DOHH2 (cell line): Measurements from ENCODE around the gene TMEM88.

Source experiments
- H3F3A ChIP-seq: fragments of 200-600 bp; sonication (generic), shearing (Covaris generic); 2 replicates; pipeline ENCODE4 v1.6.0; 2016; ENCODE audit warnings: antibody characterized with exemption, mild to moderate bottlenecking; ENCODE audit not compliant: control insufficient read depth, insufficient read depth
- H3K27ac ChIP-seq: fragments of 200-600 bp; sonication (generic); 2 replicates; pipeline ENCODE4 v1.5.1; 2014; ENCODE audit warnings: low read depth, mild to moderate bottlenecking, low read length, moderate library complexity
- H3K27me3 ChIP-seq: fragments of 200-600 bp; sonication (generic); 2 replicates; pipeline ENCODE4 v1.6.1; 2014; ENCODE audit warnings: mild to moderate bottlenecking, low read length, mixed read lengths; ENCODE audit not compliant: control insufficient read depth
- H3K36me3 ChIP-seq: fragments of 200-600 bp; sonication (generic); 2 replicates; pipeline ENCODE4 v1.6.1; 2014; ENCODE audit warnings: mild to moderate bottlenecking, low read length, moderate library complexity, mixed read lengths; ENCODE audit not compliant: control insufficient read depth
- H3K4me1 ChIP-seq: fragments of 200-600 bp; sonication (generic); 2 replicates; pipeline ENCODE4 v1.6.1; 2014; ENCODE audit warnings: mild to moderate bottlenecking, low read length, mixed read lengths; ENCODE audit not compliant: control insufficient read depth
- H3K4me2 ChIP-seq: fragments of 200-600 bp; sonication (generic); 2 replicates; pipeline ENCODE4 v1.6.0; 2014; ENCODE audit warnings: mild to moderate bottlenecking, low read length, moderate library complexity
- H3K4me3 ChIP-seq: fragments of 200-600 bp; sonication (generic); 2 replicates; pipeline ENCODE4 v1.5.1; 2014; ENCODE audit warnings: mild to moderate bottlenecking, low read length, mixed read lengths
- H3K79me2 ChIP-seq: fragments of 200-600 bp; sonication (generic); 2 replicates; pipeline ENCODE4 v1.6.1; 2014; ENCODE audit warnings: mild to moderate bottlenecking, low read length, mixed read lengths; ENCODE audit not compliant: control insufficient read depth
- H3K9me2 ChIP-seq: fragments of 200-600 bp; sonication (generic); replicated peaks from 2 replicates; pipeline ENCODE4 v1.6.1; 2014; ENCODE audit warnings: mild to moderate bottlenecking, low read length, mixed read lengths; ENCODE audit not compliant: control insufficient read depth
- H3K9me3 ChIP-seq: fragments of 200-600 bp; sonication (generic); 2 replicates; pipeline ENCODE4 v1.6.1; 2014; ENCODE audit warnings: antibody characterized with exemption, low read length, mixed read lengths; ENCODE audit not compliant: control insufficient read depth, insufficient read depth
- H4K20me1 ChIP-seq: fragments of 200-600 bp; sonication (generic); 2 replicates; pipeline ENCODE4 v1.6.0; 2014; ENCODE audit warnings: low read depth, mild to moderate bottlenecking, antibody characterized with exemption, low read length, moderate library complexity; ENCODE audit not compliant: control insufficient read depth, insufficient read depth
- CTCF ChIP-seq: fragments of 200-600 bp; sonication (generic); IDR thresholded peaks from one replicate; pipeline ENCODE4 v1.5.1; 2014; ENCODE audit warnings: antibody characterized with exemption, mild to moderate bottlenecking, low read depth, low read length; ENCODE audit not compliant: poor library complexity, severe bottlenecking
- EZH2phosphoT487 ChIP-seq: fragments of 200-600 bp; sonication (generic); IDR thresholded peaks from 2 replicates; pipeline ENCODE4 v1.6.1; 2017; ENCODE audit warnings: borderline replicate concordance, mild to moderate bottlenecking, antibody characterized with exemption, low read length, moderate library complexity, mixed read lengths

Gene TMEM88

DNA sequence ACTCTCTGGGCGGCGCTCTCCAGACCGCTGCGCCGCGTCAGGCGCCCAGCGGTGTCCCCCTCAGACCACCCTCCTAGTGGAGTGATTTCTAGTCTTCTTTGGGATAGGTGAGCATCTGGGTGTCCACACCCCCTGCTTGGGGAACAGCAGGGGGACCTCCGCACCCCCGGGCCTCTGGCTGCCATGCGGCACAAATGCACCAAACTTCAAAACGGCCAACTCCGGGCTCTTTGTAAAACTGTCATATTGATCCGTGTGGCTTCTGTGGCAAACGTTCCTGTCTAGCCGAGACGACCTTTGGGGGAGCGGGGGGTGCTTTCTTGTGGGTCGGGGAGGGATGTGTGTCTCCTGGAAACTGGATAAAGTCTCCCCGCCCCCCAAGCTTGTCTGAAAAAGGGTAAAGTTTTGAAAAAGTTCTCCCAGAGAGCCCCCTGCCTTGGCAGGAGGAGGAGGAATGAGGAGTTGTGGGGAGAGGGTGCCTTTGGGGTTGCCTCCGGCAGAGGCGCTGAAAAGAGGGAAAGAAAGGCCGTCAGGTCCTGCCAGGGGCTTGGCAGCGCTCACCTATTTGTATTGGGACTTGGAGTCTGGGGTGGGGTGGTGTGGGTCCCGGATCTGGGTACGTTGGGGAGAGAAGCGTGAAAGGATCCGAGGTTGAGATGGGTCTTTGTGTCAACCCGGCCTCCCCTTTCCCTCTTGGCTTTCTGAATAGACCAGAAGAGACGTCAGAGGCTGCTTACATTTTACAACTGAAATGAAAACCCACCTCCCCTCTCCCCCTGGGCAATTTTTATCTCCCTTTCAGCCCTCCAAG lies 31.6 kb downstream of the TMEM88 start:
- peaks cover 47% of the 10 kb centered on the region for H3K4me1 ChIP-seq

GRCh38 chr17:7887038-7887481 lies 32.2 kb downstream of the TMEM88 start:
- Histone ChIP-seq H3K9me3 (no peaks in the 10 kb centered on the region), H3K27ac (peak overlapping the region; percentile 96), H3K27me3 (no peaks in the 10 kb centered on the region)

More for the DNA sequence above, 31.6 kb downstream of the TMEM88 start:
- Histone ChIP-seq H3K27me3 (no peaks in the 10 kb centered on the region), H3K4me2 (peak overlapping the region; percentile 99), H3K79me2 (peaks cover 84% of the 10 kb centered on the region), H3K9me2 (no peaks in the 10 kb centered on the region), H3K36me3 (peaks cover 66% of the 10 kb centered on the region), H4K20me1 (no peaks in the 10 kb centered on the region), H3K27ac (peak overlapping the region; percentile 96), H3K9me3 (no peaks in the 10 kb centered on the region), H3F3A (peaks cover 33% of the 10 kb centered on the region), H3K4me3 (peak overlapping the region; percentile 95)
- TF ChIP-seq EZH2phosphoT487 (no peak), CTCF (peak; percentile 42)

DNA sequence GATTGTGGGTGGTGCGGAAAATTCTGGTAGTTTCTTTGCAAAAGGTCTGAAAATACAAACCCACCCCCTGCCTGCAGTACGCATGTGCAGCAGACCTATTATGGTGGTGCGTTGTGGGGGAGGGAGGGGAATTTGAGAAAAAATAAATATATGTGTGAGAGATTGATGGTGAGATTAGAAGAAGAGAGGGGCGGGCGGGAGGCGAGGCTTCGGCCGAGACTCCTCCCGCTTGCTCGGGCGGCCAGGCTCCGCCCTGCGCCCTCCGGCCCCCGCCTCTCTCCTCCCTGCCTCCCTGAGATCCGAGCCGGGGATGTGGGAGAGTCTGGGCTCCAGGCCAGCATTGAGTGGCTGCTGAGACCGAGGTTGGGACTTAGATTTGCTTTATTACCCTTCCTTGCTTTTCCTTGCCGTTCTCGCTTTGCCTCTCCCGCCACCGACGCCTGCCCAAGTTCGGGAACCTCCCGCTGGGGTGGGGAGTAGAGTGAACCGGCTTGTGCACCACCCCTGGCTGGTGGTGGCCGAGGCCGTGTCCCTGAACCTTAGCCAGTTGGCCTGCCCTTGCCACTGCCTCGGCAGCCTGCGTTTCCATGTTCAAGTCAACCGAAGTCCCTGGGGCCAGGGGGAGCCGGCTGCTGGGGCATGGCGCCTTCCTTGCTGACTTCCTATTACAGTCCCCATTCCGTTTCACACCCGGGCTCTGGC lies 32.8 kb downstream of the TMEM88 start:
- Histone ChIP-seq H3K4me3 (peak overlapping the region; percentile 95), H3K27me3 (no peaks in the 10 kb centered on the region), H3K9me2 (no peaks in the 10 kb centered on the region), H3K4me1 (peaks cover 35% of the 10 kb centered on the region), H3F3A (peaks cover 26% of the 10 kb centered on the region), H3K79me2 (peaks cover 73% of the 10 kb centered on the region), H4K20me1 (no peaks in the 10 kb centered on the region), H3K36me3 (peaks cover 63% of the 10 kb centered on the region), H3K4me2 (peak overlapping the region; percentile 99), H3K27ac (peak overlapping the region; percentile 96), H3K9me3 (no peaks in the 10 kb centered on the region)
- TF ChIP-seq EZH2phosphoT487 (no peak), CTCF (no peak)

More at GRCh38 chr17:7887038-7887481, 32.2 kb downstream of the TMEM88 start:
- no peak for TF ChIP-seq EZH2phosphoT487
- TF ChIP-seq CTCF, result no peak
- peaks cover 79% of the 10 kb centered on the region for H3K79me2 ChIP-seq
- H3K4me3 ChIP-seq, result peak overlapping the region; percentile 95
- H3K9me2 ChIP-seq, result no peaks in the 10 kb centered on the region
- H3K4me2 ChIP-seq, result peak overlapping the region; percentile 99
- peaks cover 32% of the 10 kb centered on the region for H3F3A ChIP-seq
- no peaks in the 10 kb centered on the region for H4K20me1 ChIP-seq
- peaks cover 66% of the 10 kb centered on the region for H3K36me3 ChIP-seq
- H3K4me1 ChIP-seq, result peaks cover 41% of the 10 kb centered on the region
